ENCODE results near the gene SRGAP1. TPM values are rescaled to one million over a fixed set of nuclear protein-coding genes. Genes with fewer than 3 reads are reported as not detected.
A peak's percentile ranks its signal among the peaks of the same experiment; 100 is the strongest.

Gene SRGAP1
- total RNA-seq, 1 donor: 26.1 TPM

DNA sequence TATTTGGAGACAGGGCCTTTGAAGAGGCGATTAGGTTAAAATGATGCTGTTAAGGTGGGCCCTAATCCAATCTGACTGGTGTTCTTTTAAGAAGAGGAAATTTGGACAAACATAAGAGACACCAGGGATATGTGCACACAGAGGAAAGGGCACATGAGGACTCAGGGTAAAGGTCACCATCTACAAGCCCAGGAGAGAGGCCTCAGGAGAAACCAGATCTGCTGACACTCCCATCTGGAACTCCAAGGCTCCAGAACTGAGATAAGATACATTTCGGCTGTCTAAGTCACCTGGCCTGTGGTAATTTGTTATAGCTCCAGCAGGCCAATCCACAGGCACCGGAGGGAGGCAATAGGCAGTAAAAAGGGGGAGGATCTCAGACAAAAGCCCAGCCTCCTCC lies 329.0 kb downstream of the SRGAP1 start:
- TF ChIP-seq, protein P1, sequence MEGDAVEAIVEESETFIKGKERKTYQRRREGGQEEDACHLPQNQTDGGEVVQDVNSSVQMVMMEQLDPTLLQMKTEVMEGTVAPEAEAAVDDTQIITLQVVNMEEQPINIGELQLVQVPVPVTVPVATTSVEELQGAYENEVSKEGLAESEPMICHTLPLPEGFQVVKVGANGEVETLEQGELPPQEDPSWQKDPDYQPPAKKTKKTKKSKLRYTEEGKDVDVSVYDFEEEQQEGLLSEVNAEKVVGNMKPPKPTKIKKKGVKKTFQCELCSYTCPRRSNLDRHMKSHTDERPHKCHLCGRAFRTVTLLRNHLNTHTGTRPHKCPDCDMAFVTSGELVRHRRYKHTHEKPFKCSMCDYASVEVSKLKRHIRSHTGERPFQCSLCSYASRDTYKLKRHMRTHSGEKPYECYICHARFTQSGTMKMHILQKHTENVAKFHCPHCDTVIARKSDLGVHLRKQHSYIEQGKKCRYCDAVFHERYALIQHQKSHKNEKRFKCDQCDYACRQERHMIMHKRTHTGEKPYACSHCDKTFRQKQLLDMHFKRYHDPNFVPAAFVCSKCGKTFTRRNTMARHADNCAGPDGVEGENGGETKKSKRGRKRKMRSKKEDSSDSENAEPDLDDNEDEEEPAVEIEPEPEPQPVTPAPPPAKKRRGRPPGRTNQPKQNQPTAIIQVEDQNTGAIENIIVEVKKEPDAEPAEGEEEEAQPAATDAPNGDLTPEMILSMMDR (IDR thresholded peaks at IDR 0.05; ENCODE audit: extremely low read depth, low read depth, low read length): no peak
- Histone ChIP-seq H4K20me1 (ENCODE audit: insufficient read depth, low read length) (no peaks in the 10 kb centered on the region), H3K27ac (ENCODE audit: low read depth, low read length) (no peak overlapping the region), H3K4me2 (ENCODE audit: insufficient read depth, low read length) (no peak overlapping the region), H3K79me2 (ENCODE audit: insufficient read depth, low read length) (no peaks in the 10 kb centered on the region), H3K4me3 (ENCODE audit: insufficient read depth, low read length) (no peak overlapping the region), H2AFZ (ENCODE audit: low read length) (no peak overlapping the region), H3K36me3 (ENCODE audit: insufficient read depth, low read length) (no peaks in the 10 kb centered on the region), H3K9me3 (ENCODE audit: low read depth, low read length) (no peaks in the 10 kb centered on the region), H3K4me1 (ENCODE audit: insufficient read depth, low read length) (peaks cover 43% of the 10 kb centered on the region), H3K27me3 (ENCODE audit: insufficient read depth, low read length) (no peaks in the 10 kb centered on the region)
- DNase-seq (ENCODE audit: insufficient read length, low spot score, missing footprints): no peak

DNA sequence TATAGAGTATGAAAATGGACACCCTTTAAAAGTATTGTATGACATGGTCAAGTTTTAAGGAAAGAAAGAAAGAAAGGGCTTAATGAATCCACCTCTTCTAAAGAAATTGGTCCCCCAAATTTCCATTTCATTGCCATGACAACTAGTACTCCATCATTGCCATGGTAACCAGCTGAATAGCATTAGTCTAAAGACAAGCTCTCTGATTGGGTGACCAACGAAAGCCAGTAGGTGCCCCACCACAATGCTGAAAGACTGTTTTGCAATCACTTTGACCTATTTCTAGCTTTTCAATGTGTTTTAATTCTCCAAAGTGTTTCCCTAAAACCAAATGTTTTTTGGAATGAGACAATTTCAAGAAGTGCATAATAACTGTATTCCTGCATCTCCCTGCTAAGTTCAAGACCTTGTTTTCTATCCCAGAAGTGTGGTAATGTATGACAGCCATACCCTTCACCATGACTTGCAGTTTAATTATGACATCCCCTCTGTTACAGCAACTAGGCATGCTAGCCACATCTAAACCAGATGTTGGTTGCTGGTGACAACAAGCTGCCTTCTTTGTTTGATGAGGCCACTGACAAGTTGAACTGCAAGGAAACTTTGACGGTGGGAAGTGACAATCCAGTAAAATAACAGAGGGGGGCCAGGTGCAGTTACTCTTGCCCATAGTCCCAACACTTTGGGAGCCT lies 330.9 kb downstream of the SRGAP1 start:
- Histone ChIP-seq H3K27me3 (ENCODE audit: insufficient read depth, low read length) (no peaks in the 10 kb centered on the region), H3K79me2 (ENCODE audit: insufficient read depth, low read length) (no peaks in the 10 kb centered on the region), H3K4me2 (ENCODE audit: insufficient read depth, low read length) (no peak overlapping the region), H3K9me3 (ENCODE audit: low read depth, low read length) (no peaks in the 10 kb centered on the region), H3K27ac (ENCODE audit: low read depth, low read length) (no peak overlapping the region), H3K4me3 (ENCODE audit: insufficient read depth, low read length) (no peak overlapping the region), H3K36me3 (ENCODE audit: insufficient read depth, low read length) (no peaks in the 10 kb centered on the region), H3K4me1 (ENCODE audit: insufficient read depth, low read length) (peaks cover 49% of the 10 kb centered on the region), H4K20me1 (ENCODE audit: insufficient read depth, low read length) (no peaks in the 10 kb centered on the region), H2AFZ (ENCODE audit: low read length) (no peak overlapping the region)
- TF ChIP-seq, protein P1 (IDR thresholded peaks at IDR 0.05; ENCODE audit: extremely low read depth, low read depth, low read length): no peak
- DNase-seq (ENCODE audit: insufficient read length, low spot score, missing footprints): no peak

DNA sequence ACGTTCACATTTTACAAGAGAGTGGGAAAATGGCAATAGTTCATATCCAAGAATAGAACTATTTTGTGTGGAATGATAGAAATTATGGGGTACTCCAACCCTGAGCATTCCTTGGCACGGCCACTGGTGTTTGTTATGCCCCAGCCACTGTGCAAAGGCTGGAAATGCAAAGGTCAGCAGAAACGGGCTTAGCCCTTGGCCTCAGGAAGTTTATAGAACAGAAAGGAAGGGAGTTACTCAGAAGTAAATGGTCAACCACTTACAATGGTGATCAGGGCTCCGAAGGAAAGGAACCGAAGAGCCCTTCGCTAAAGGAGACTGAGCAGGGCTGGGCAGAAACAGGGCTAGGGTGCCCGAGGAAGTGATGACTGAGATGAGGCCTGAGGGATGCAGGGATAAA lies 332.5 kb downstream of the SRGAP1 start:
- Histone ChIP-seq H2AFZ (ENCODE audit: low read length) (peak overlapping the region; percentile 18), H3K36me3 (ENCODE audit: insufficient read depth, low read length) (no peaks in the 10 kb centered on the region), H3K4me2 (ENCODE audit: insufficient read depth, low read length) (no peak overlapping the region), H3K9me3 (ENCODE audit: low read depth, low read length) (no peaks in the 10 kb centered on the region), H3K79me2 (ENCODE audit: insufficient read depth, low read length) (no peaks in the 10 kb centered on the region), H3K4me3 (ENCODE audit: insufficient read depth, low read length) (no peak overlapping the region), H3K4me1 (ENCODE audit: insufficient read depth, low read length) (peaks cover 47% of the 10 kb centered on the region), H3K27me3 (ENCODE audit: insufficient read depth, low read length) (no peaks in the 10 kb centered on the region), H3K27ac (ENCODE audit: low read depth, low read length) (no peak overlapping the region), H4K20me1 (ENCODE audit: insufficient read depth, low read length) (no peaks in the 10 kb centered on the region)
- TF ChIP-seq, protein P1 (IDR thresholded peaks at IDR 0.05; ENCODE audit: extremely low read depth, low read depth, low read length): no peak
- no peak for DNase-seq (ENCODE audit: insufficient read length, low spot score, missing footprints)

DNA sequence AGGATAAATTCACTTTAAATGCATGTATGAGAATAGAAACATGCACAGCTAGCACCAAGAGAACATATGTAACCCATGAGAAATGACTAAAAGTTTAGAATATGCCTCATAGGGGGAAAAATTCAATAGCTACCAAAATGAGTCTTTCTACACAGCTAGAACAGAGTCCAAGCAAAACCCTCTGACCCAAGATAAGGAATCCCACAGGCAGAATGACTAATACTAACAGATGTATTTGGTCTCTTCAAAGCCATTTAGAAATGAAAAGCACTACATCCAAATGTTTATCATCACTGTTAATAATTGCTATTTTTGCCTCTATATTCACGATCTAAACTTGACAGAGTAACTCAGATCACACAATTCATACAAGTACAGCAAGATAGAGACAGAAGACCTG lies 333.6 kb downstream of the SRGAP1 start:
- no peak overlapping the region for H2AFZ ChIP-seq (ENCODE audit: low read length)
- no peaks in the 10 kb centered on the region for H3K36me3 ChIP-seq (ENCODE audit: insufficient read depth, low read length)
- TF ChIP-seq, protein P1 (IDR thresholded peaks at IDR 0.05; ENCODE audit: extremely low read depth, low read depth, low read length): no peak
- peak overlapping the region; percentile 22 for H3K4me2 ChIP-seq (ENCODE audit: insufficient read depth, low read length)
- DNase-seq (ENCODE audit: insufficient read length, low spot score, missing footprints): peak; percentile 89
- H3K27ac ChIP-seq (ENCODE audit: low read depth, low read length): peak overlapping the region; percentile 60
- no peak overlapping the region for H3K4me3 ChIP-seq (ENCODE audit: insufficient read depth, low read length)
- no peaks in the 10 kb centered on the region for H3K27me3 ChIP-seq (ENCODE audit: insufficient read depth, low read length)
- no peaks in the 10 kb centered on the region for H3K9me3 ChIP-seq (ENCODE audit: low read depth, low read length)
- H3K79me2 ChIP-seq (ENCODE audit: insufficient read depth, low read length): no peaks in the 10 kb centered on the region
- no peaks in the 10 kb centered on the region for H4K20me1 ChIP-seq (ENCODE audit: insufficient read depth, low read length)
- peaks cover 52% of the 10 kb centered on the region for H3K4me1 ChIP-seq (ENCODE audit: insufficient read depth, low read length)
